Mesothelial cell of epicardium (in vitro differentiated cells): ENCODE measurements around the gene CTNNBL1. TPM values are rescaled to one million over a fixed set of nuclear protein-coding genes. Genes with fewer than 3 reads are reported as not detected.
A peak's percentile ranks its signal among the peaks of the same experiment; 100 is the strongest.

Experiments
- DNase-seq, 2 experiments: peaks; one replicate each; pipeline ENCODE4 v3.0.0; 2021; ENCODE audit warnings: low spot score in 2 of 2; ENCODE audit not compliant: unreplicated experiment in 2 of 2
- H3K27ac Mint-ChIP-seq: 2 replicates; pipeline ENCODE4 v1.8.0; 2021; ENCODE audit warnings: mixed read lengths
- H3K27me3 Mint-ChIP-seq: 2 replicates; pipeline ENCODE4 v1.8.0; 2021; ENCODE audit warnings: low read depth, mixed read lengths
- H3K36me3 Mint-ChIP-seq: 2 replicates; pipeline ENCODE4 v1.8.0; 2021; ENCODE audit warnings: mixed read lengths
- H3K4me1 Mint-ChIP-seq: 2 replicates; pipeline ENCODE4 v1.8.0; 2021; ENCODE audit warnings: mixed read lengths
- H3K4me3 Mint-ChIP-seq: 2 replicates; pipeline ENCODE4 v1.8.0; 2021; ENCODE audit warnings: mild to moderate bottlenecking, moderate library complexity, mixed read lengths
- H3K9me3 Mint-ChIP-seq: 2 replicates; pipeline ENCODE4 v1.8.0; 2021; ENCODE audit warnings: mixed read lengths
- total RNA-seq: library from RNA; stranded (reverse); gene quantifications from 3 replicates; pipeline ENCODE4 v1.2.1, GENCODE V29; 2021
- TF ChIP-seq, protein P1 (sequence below): fragments of 200-600 bp; sonication (generic); IDR thresholded peaks from one replicate; pipeline ENCODE4 v1.5.0; 2021; ENCODE audit warnings: antibody characterized with exemption; ENCODE audit not compliant: unreplicated experiment

CTNNBL1 gene
- total RNA-seq, 1 donor from 2014 or later = 59.0 TPM

DNA sequence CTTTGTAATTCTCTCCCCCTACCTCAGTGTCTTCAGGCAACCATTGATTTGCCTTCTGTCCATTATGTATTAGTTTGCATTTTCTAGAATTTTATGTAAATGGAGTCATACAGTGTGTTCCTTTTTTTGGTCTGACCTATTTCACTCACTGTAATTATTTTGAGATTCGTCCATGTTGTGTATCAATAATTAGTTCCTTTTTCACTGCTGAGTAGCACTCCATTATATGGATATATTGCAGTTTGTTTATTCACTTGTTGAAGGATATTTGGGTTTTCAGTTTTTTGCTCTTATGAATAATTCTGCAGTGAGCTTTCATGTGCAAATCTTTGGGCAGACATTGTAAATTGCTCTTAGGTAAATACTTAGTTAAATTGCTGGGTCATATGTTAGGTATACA lies 97.1 kb downstream of the CTNNBL1 start:
- TF ChIP-seq, protein P1, sequence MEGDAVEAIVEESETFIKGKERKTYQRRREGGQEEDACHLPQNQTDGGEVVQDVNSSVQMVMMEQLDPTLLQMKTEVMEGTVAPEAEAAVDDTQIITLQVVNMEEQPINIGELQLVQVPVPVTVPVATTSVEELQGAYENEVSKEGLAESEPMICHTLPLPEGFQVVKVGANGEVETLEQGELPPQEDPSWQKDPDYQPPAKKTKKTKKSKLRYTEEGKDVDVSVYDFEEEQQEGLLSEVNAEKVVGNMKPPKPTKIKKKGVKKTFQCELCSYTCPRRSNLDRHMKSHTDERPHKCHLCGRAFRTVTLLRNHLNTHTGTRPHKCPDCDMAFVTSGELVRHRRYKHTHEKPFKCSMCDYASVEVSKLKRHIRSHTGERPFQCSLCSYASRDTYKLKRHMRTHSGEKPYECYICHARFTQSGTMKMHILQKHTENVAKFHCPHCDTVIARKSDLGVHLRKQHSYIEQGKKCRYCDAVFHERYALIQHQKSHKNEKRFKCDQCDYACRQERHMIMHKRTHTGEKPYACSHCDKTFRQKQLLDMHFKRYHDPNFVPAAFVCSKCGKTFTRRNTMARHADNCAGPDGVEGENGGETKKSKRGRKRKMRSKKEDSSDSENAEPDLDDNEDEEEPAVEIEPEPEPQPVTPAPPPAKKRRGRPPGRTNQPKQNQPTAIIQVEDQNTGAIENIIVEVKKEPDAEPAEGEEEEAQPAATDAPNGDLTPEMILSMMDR = no peak
- no peak for DNase-seq
- Mint-ChIP-seq H3K27ac (no peak overlapping the region), H3K27me3 (no peaks in the 10 kb centered on the region), H3K9me3 (peaks cover 17% of the 10 kb centered on the region), H3K36me3 (peaks cover 43% of the 10 kb centered on the region), H3K4me1 (peaks cover 6% of the 10 kb centered on the region), H3K4me3 (no peak overlapping the region)

DNA sequence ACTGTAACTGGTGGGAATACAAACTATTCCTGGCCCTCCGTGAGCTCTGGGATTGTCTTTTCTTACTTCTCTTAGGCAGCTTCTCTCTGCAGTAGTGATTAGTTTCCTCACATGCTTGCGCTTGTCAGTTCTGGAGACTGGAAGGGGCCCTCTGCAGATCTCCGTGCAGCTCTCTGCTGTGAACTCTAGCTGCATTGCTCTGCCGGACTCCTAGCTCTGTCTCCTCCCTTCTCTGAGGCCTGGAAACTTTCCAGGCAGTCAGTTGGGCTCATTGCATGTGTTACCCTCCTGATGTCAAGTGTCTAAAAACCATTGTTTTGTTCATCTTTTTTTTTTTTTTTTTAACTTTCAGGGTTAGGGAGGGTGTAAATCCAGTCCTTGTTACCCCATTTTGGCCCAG lies 102.3 kb downstream of the CTNNBL1 start:
- Mint-ChIP-seq H3K4me3 (no peak overlapping the region), H3K27ac (peak overlapping the region; percentile 68), H3K4me1 (peaks cover 15% of the 10 kb centered on the region), H3K27me3 (no peaks in the 10 kb centered on the region), H3K36me3 (peaks cover 32% of the 10 kb centered on the region), H3K9me3 (peaks cover 12% of the 10 kb centered on the region)
- TF ChIP-seq, protein P1 = no peak
- DNase-seq = no peak

DNA sequence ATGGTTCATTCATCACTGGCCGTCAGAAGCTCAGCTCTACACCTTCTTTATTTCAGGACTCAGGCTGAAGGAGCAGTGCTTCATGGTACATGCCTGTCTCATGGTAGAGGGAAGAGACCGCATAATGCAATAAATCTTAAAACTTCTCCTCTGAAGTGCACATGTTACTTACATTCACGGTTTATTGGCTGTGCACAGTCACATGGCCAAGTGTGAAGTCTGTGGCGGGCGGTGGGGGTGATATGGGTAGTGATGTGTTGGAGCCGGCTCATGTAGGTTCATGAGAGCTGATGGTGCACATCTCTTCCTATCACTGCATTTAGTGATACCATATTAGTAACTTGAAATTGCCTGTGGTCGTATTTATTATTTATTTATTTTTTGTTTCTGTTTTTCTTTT lies 102.9 kb downstream of the CTNNBL1 start:
- no peak for DNase-seq

DNA sequence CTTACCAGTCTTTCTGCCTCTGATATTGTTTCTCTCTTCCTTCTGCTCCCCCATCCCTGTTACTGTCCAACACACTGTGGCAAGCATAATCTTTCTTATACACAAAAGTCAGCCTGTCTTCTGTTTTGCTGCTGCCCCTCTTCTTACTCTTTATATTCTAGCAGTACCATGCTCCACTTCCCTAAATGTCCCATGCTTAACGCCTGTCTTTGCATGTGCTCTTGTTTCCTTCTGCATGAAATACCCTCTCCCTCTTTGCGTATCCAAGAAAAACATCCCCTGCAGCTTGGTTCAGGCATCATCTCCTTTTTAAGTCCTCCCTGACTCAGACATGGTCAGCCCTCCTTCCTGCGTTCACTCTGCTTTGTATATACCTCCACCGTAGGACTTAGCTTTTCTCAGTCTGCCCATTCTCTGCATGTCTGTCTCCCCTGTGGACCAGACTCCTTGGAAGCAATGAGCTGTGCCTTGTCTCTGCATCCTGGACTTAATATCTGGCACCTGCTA lies 103.9 kb downstream of the CTNNBL1 start:
- Mint-ChIP-seq H3K9me3 (no peaks in the 10 kb centered on the region), H3K27ac (no peak overlapping the region), H3K4me1 (peaks cover 15% of the 10 kb centered on the region), H3K27me3 (no peaks in the 10 kb centered on the region), H3K4me3 (no peak overlapping the region), H3K36me3 (peaks cover 22% of the 10 kb centered on the region)
- TF ChIP-seq, protein P1 = no peak
- no peak for DNase-seq

More for the DNA sequence above, 102.9 kb downstream of the CTNNBL1 start:
- Mint-ChIP-seq H3K36me3 (peaks cover 26% of the 10 kb centered on the region), H3K9me3 (peaks cover 8% of the 10 kb centered on the region), H3K4me1 (peaks cover 15% of the 10 kb centered on the region), H3K4me3 (no peak overlapping the region), H3K27ac (no peak overlapping the region), H3K27me3 (no peaks in the 10 kb centered on the region)
- TF ChIP-seq, protein P1 = no peak

DNA sequence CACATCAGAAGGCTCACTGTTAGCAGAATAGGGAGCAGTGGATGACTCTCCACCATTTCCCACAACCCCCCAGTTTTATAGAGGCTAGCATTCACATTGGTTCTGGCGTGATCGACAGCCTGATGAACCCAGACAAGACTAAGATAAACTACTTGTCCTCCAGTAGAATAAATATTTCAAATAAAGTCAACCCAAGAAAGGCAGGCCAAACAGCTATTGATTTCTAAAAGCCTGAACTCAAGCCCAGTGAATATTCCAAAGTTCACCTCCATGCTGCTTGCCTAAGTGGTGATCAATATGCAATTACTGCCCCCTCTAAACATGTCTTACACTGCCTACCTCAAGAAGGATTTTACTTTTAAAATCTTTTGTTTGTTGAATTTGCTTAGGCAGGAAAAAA lies 104.5 kb downstream of the CTNNBL1 start:
- Mint-ChIP-seq H3K4me1 (peaks cover 15% of the 10 kb centered on the region), H3K27ac (no peak overlapping the region)

More for the DNA sequence above, 104.5 kb downstream of the CTNNBL1 start:
- TF ChIP-seq, protein P1 = no peak
- no peak overlapping the region for H3K4me3 Mint-ChIP-seq
- no peak for DNase-seq
- no peaks in the 10 kb centered on the region for H3K27me3 Mint-ChIP-seq
- H3K36me3 Mint-ChIP-seq = peaks cover 22% of the 10 kb centered on the region
- no peaks in the 10 kb centered on the region for H3K9me3 Mint-ChIP-seq
